Esophagus squamous epithelium (tissue), 4 donors: ENCODE results near the gene TTLL3.

Source experiments
- CTCF ChIP-seq, 6 experiments: fragments of 450-650 bp in 4 of 6; fragments of 200-600 bp in 2 of 6; sonication (generic) in 2 of 6; IDR thresholded peaks; one replicate each; pipeline ENCODE4 v1.5.1; 2016 to 2019; ENCODE audit warnings: antibody characterized with exemption in 6 of 6, mild to moderate bottlenecking in 4 of 6, moderate library complexity in 4 of 6
- POLR2A ChIP-seq, 4 donors: fragments of 450-650 bp; IDR thresholded peaks; one replicate each; pipeline ENCODE4 v1.6.1; 2017; ENCODE audit warnings: antibody characterized with exemption in 4 of 4, mild to moderate bottlenecking in 4 of 4, moderate library complexity in 3 of 4

GRCh38 chr3:9781551-9781950 lies 28.5 kb upstream of the TTLL3 start:
- no peak for TF ChIP-seq POLR2A (IDR thresholded peaks at IDR 0.05)
- TF ChIP-seq CTCF (IDR thresholded peaks at IDR 0.05), result no peak
